Sciatic nerve (tissue), 2 donors: ENCODE measurements around the gene CNTN4. TPM values are rescaled to one million over a fixed set of nuclear protein-coding genes. Genes with fewer than 3 reads are reported as not detected.
A peak's percentile ranks its signal among the peaks of the same experiment; 100 is the strongest.
"Not testable (repeated sequence)": the region's sequence is repeated elsewhere in the genome, so short reads cannot be mapped to it uniquely, and the experiment has no call there.

Source experiments
- ATAC-seq: fragments of 200-7000 bp; cut with Tn5 transposase; one replicate; pipeline ENCODE4 v1.9.1; 2020; ENCODE audit warnings: mild to moderate bottlenecking, moderate library complexity
- DNase-seq: peaks from one replicate; pipeline ENCODE4 v3.0.0-alpha.2; 2020; ENCODE audit warnings: low spot score
- intact Hi-C: fragments of 100-400 bp; cut with DNase I; formaldehyde crosslinking; loops from one replicate; pipeline ENCODE4 v1.14.2; 2022
- total RNA-seq: library from RNA; stranded (reverse); fragmentation: NEBNext Ultra II Directional; extraction: Animal tissue kit (Norgen Biotek cat#: 25700); gene quantifications from one replicate; pipeline ENCODE4 v1.2.1, GENCODE V29; 2021
- donor health status: DM: no; HTN: no; CAD: no.
- donor health status: DM: no; HTN: no; CAD: no.

Gene CNTN4
- total RNA-seq, 1 donor from 2014 or later, result 80.0 TPM

- intact Hi-C loops, result no loop called here
- DNase-seq (no peak), ATAC-seq (no peak)
Observed at GRCh38 chr3:2484162-2485026, 385.7 kb downstream of the CNTN4 start.

DNA sequence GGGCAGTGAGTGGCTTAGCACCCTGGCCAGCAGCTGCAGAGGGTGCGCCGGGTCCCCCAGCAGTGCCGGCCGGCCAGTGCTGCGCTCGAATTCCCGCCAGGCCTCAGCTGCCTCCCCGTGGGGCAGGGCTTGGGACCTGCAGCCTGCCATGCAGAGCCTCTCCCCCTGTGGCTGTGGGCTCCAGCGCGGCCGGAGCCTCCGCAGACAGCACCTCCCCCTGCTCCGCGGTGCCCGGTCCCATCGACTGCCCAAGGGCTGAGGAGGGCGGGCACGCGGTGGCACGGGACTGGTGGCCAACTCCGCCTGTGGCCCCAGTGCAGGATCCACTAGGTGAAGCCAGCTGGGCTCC lies 386.3 kb downstream of the CNTN4 start:
- no peak for DNase-seq
- intact Hi-C loops, result no loop called here
- ATAC-seq, result no peak

- DNase-seq (no peak), ATAC-seq (no peak)
- intact Hi-C loops, result no loop called here
Observed at GRCh38 chr3:2495746-2496145, 397.1 kb downstream of the CNTN4 start.

DNA sequence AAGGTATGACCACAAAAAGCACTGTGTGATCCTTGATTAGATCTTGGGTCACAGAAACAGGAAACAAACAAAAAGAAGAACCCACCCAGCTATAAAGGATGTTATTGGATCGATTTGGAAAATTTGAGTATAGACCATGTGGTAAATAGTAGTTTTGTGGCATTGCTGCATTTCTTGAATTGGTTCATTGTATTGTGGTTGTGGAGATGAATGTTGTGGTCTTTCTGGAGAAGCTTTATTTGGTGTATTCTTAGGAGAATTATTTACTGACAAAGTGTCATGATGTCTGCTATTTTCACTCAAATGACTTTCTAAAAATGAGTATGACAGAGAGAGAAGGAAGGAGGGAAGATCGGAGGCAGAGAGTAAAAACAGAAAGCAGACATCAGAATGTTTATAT lies 406.2 kb downstream of the CNTN4 start:
- ATAC-seq, result no peak
- intact Hi-C loops, result no loop called here
- no peak for DNase-seq

GRCh38 chr3:2506776-2507175 lies 408.1 kb downstream of the CNTN4 start:
- ATAC-seq, result no peak
- intact Hi-C loops, result no loop called here
- DNase-seq, result no peak

DNA sequence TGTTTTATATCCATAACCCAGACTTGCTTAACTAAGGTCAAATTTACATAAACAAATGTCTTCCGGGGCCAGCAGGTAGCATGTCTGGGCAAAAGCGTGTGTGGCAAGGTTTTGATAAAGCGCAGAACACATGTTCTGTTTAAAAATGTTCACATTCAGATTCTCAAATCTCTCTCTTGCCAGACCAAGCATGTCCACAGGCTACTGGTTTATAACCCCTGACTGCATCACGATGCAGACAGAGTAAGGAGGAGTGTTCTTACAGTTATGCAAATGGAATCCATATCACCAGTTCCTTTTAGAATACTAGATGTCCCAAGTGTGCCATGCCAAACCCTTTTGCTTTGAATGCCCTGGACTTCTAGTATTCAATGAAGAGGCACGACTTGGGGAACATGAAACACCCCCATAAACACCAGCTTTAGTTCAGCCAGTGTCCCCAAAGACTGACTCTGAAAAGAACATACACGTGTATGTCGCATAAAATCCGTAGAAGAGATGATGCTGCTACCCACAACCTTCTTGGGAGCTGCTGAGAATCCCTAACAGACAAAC lies 412.0 kb downstream of the CNTN4 start:
- ATAC-seq (no peak), DNase-seq (no peak)
- intact Hi-C loops, result no loop called here

DNA sequence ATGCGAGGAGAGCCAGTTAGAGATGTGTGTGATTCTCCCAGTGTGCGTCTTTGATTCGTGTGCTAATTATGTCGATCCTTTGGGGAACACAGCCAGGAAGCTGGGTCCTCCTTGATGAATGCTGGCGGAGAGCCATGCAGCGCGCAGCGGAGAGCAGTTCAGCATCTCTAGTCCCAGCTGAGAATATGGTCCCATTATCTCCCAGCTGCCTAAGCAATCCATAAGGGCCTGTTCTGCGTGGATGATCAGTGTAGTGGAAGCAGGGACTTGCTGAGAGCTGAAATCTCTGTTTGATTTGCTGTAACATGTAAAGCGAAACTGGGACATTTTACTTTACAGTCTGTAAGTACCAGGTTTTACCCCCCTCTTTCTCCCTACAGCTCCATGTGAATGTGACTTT lies 412.7 kb downstream of the CNTN4 start:
- intact Hi-C loops, result no loop called here
- DNase-seq, result no peak
- ATAC-seq, result peak; percentile 42

DNA sequence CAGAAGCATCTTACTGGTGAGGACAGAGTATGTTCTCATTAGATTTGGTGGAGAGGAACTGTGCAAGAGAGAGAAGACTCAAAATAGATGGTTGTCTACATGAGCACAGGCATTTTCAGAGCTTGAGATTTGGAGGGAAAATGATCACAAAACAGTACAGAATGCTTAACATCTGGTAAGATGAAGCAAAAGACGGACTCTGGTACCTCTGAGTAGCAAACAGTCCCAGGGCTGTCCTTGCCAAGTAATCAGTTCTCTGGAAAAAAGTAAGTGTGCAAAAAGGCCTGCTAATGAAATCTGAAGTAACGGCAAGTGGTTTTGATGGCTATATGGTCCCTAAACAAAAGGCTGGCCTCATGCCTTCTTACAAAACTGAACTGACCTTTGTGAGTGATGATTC lies 414.2 kb downstream of the CNTN4 start:
- intact Hi-C loops, result no loop called here
- ATAC-seq, result peak; percentile 30
- DNase-seq, result no peak

DNA sequence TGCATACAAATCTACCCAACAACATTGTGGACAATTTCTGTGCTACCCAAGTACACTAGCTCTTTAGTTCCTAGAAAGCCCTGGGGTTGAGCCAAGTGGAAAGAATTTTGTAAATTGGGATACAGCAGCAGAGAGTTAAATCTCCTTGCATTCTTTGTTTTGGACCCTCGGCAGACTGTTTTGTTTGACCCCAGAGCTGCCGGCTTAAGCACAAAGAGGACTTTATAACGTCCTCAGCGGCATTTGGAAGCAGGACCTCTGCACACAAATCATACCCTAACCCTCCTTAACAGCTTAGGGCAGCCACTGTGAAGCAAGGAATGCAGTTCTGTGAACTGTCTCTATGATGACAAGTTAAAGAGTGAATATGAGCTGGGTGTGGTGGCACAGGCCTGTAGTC lies 415.3 kb downstream of the CNTN4 start:
- ATAC-seq, result no peak
- DNase-seq, result no peak
- intact Hi-C loops, result no loop called here

- intact Hi-C loops, result no loop called here
- ATAC-seq (no peak), DNase-seq (no peak)
Observed at GRCh38 chr3:2516762-2517441, 418.2 kb downstream of the CNTN4 start.

GRCh38 chr3:2517500-2518172 lies 419.0 kb downstream of the CNTN4 start:
- DNase-seq, result no peak
- intact Hi-C loops, result no loop called here
- ATAC-seq, result no peak

- intact Hi-C loops, result no loop called here
- DNase-seq (no peak), ATAC-seq (no peak)
Observed at GRCh38 chr3:2523281-2523836, 424.7 kb downstream of the CNTN4 start.

DNA sequence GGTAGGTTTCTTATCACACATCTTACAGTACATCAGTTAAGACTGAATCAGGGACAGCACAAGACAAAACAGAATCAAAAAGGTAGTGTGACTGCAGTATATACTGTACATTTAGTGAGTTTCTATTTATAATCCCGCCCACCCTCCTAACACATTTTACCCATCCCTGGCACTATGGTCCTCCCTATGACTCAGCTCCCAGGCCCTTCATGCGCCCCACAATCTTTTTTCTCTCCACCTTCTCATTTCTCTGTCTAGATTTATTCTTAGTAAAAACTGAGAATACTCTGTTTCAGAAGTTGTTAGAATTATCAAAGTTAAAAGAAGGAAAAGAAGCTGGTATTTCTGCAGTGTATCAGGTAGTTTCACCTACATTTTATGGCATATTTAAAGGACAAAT lies 427.3 kb downstream of the CNTN4 start:
- ATAC-seq, result no peak
- intact Hi-C loops, result no loop called here

DNA sequence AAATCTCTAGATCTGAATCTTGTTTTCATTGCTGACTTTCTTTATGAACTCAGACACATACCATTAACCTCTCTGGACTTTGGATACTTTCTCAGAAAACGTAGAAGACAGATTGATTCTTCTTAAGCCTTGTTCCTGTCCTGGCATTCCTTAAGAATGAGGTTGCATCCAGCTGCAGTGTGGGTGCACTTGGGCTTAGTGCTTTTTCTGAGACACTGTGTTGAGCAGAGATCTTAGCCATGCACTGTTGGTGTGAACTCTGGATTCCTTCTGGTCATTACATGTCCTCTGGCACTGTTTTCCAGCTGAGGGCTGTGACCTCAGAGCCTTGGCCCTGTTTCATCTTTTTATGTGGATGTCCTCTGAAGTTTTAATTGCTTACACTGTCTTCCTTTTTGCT lies 428.3 kb downstream of the CNTN4 start:
- ATAC-seq, result peak; percentile 67
- intact Hi-C loops, result no loop called here
- no peak for DNase-seq

More for the DNA sequence above, 427.3 kb downstream of the CNTN4 start:
- no peak for DNase-seq

DNA sequence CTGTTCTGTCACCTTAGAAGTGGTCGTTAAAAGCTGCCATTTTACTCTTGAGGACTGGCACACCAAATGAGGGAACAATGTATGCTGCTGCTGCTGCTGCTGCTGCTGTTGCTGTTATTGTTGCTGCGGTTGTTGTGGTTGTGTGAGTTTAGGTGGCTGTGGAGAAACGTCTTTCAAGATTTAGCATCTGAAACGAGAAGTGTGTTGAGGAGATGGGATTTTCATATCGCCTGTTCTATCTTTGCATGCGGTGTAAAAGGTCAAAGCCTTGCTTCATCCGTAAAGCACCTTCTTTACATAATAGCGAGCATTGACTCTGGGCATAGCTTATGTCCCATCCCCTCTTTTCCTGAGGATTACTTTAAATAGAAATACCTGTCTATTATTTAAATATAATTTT lies 428.7 kb downstream of the CNTN4 start:
- ATAC-seq, DNase-seq, intact Hi-C loops: not testable (repeated sequence)

DNA sequence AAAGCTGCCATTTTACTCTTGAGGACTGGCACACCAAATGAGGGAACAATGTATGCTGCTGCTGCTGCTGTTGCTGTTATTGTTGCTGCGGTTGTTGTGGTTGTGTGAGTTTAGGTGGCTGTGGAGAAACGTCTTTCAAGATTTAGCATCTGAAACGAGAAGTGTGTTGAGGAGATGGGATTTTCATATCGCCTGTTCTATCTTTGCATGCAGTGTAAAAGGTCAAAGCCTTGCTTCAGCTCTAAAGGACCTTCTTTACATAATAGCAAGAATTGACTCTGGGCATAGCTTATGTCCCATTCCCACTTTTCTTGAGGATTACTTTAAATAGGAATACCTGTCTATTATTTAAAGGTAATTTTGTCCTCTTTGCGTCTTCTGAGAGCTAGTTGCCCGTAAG lies 436.1 kb downstream of the CNTN4 start:
- intact Hi-C loops, DNase-seq, ATAC-seq: not testable (repeated sequence)

GRCh38 chr3:2535206-2535605 lies 436.5 kb downstream of the CNTN4 start:
- ATAC-seq, result no peak
- intact Hi-C loops, result no loop called here
- no peak for DNase-seq

GRCh38 chr3:2536575-2536974 lies 437.9 kb downstream of the CNTN4 start:
- ATAC-seq, result no peak
- intact Hi-C loops, result no loop called here
- DNase-seq, result no peak

DNA sequence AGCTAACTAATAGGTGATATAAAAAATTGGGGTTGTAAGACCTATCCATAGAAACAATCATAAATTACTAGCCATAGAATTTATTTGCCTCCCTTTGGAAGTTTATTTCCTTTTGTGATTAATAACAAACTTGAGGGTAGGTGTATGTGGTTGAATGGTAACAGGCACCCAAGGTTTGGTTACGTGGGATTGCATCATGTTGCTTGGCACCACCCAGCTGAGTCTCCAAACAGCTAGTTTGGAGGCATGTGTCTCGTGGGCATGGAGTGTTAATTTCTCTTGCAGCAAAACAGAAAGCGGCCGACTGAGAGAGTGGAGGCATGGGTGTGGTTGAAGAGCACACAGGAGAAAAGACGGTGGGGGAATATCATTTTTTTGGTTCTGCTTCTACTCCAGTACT lies 441.4 kb downstream of the CNTN4 start:
- no peak for ATAC-seq
- intact Hi-C loops, result no loop called here
- DNase-seq, result no peak
